Measurements from ENCODE around the gene ABI3BP. TPM values are rescaled to one million over a fixed set of nuclear protein-coding genes. Genes with fewer than 3 reads are reported as not detected.

The ABI3BP gene
- total and polyA plus RNA-seq, 10 of the 15 experiments (the other 5 are each of a cell fraction or from before 2014, with no cell fraction given): 0.03 to 0.42 (median 0.11) TPM; not detected in 4

DNA sequence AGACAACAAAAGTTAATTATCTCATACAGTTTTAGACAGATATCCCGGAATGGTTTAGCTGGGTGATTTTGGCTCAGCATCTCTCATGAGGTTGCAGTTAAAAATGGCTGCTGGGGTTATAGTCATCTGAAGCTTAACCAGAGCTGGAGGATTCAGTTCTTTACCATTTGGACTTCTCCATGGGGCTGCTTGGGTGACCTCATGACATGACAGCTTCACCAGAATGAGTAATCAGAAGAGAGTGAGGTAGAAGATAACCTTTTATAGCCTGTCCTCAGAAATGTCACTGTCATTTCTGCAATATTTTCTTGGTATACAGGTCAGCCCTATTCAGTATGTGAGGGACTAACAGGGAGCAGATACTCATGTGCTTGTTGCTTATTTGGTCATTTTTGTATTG, 253.0 kb downstream of the ABI3BP start (continued):
- TF ChIP-seq ZSCAN29 (IDR thresholded peaks at IDR 0.05) (no peak), TCF3 (IDR thresholded peaks at IDR 0.05; ENCODE audit: borderline replicate concordance, insufficient read depth, low read depth, low read length) (no peak), KAT2A (conservative IDR thresholded peaks at IDR 0.05; ENCODE audit: control insufficient read depth, low read depth, low read length) (no peak)

DNA sequence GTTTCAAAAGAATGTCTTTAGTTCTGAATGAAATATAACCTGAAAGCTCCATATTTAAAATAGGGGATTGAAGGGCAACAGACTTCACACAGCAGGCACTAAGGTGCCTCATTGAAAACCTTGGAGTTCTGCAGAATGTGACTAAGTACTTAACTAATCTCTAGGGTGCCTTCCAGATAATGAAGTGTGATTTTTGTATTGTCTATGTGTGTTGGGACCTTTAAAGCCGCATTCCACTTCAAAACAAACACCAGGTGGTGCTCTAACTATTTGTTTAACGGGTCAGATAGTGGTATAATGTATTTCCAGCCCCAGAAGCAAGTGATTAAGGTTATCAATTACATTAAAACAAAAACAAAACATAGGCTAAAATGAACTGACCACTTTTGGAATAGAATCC, 255.9 kb downstream of the ABI3BP start:
- no peak overlapping the region for H3K9ac ChIP-seq (ENCODE audit: control insufficient read depth, insufficient read depth, low read length)
- H3K27ac ChIP-seq (ENCODE audit: control insufficient read depth, insufficient read depth): no peak overlapping the region
- peaks cover 5 to 46% of the 10 kb centered on the region in 2 experiments; a peak in 3 of 4 replicates for H3K36me3 ChIP-seq (ENCODE audit: control insufficient read depth in 2 of 2, insufficient read depth in 2 of 2, low read length in 1 of 2)
- FAIRE-seq (peak; percentile 59), DNase-seq (ENCODE audit: low read depth, low spot score) (no peak), ATAC-seq (peak; percentile 70)
- H3K79me2 ChIP-seq (ENCODE audit: control insufficient read depth, insufficient read depth, low read length): peaks cover 2% of the 10 kb centered on the region
- ChIA-PET CTCF (interaction anchor here (1.5 kb wide), 1 partner anchor 60 kb away, joined by 5 read pairs; no protein-coding TSS in a partner anchor), POLR2A (no interaction called here), SMC1A (ENCODE audit: uncharacterized antibody, unreplicated experiment) (no interaction called here), RAD21 (ENCODE audit: unreplicated experiment) (interaction anchor here (1.5 to 1.6 kb wide), 2 partner anchors 59 to 96 kb away, joined by 3 read pairs; no protein-coding TSS in a partner anchor)
- WGBS (ENCODE audit: insufficient coverage, insufficient replicate concordance, low lambda C conversion rate, missing lambda C conversion rate): 100% methylated on average over 2 of the region's 2 CpGs
- intact Hi-C loops (cut with micrococcal nuclease; ENCODE audit: unreplicated experiment): no loop called here
- no peaks in the 10 kb centered on the region for H3K9me3 ChIP-seq (replicated peaks; ENCODE audit: control insufficient read depth, insufficient read depth, low read length)
- no TSS peak for BruUV-seq (replicated peaks)
- no peak overlapping the region for H3K4me2 ChIP-seq (ENCODE audit: control insufficient read depth, insufficient read depth)
- no peaks in the 10 kb centered on the region for H3K4me1 ChIP-seq (ENCODE audit: control insufficient read depth, insufficient read depth, low read length)
- H4K20me1 ChIP-seq (ENCODE audit: control insufficient read depth, insufficient read depth): no peaks in the 10 kb centered on the region
- no peak overlapping the region for H3K4me3 ChIP-seq
- H3K27me3 ChIP-seq (replicated peaks in 1 of 2; ENCODE audit: control insufficient read depth in 2 of 2, insufficient read depth in 2 of 2, low read length in 1 of 2): no peaks in the 10 kb centered on the region
- H2AFZ ChIP-seq (ENCODE audit: control insufficient read depth, low read depth, low read length): no peak overlapping the region
- in situ Hi-C loops (cut with MboI): no loop called here
- TF ChIP-seq, protein P1, sequence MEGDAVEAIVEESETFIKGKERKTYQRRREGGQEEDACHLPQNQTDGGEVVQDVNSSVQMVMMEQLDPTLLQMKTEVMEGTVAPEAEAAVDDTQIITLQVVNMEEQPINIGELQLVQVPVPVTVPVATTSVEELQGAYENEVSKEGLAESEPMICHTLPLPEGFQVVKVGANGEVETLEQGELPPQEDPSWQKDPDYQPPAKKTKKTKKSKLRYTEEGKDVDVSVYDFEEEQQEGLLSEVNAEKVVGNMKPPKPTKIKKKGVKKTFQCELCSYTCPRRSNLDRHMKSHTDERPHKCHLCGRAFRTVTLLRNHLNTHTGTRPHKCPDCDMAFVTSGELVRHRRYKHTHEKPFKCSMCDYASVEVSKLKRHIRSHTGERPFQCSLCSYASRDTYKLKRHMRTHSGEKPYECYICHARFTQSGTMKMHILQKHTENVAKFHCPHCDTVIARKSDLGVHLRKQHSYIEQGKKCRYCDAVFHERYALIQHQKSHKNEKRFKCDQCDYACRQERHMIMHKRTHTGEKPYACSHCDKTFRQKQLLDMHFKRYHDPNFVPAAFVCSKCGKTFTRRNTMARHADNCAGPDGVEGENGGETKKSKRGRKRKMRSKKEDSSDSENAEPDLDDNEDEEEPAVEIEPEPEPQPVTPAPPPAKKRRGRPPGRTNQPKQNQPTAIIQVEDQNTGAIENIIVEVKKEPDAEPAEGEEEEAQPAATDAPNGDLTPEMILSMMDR (IDR thresholded peaks at IDR 0.05 in 2 of 3, conservative IDR thresholded peaks at IDR 0.05 in 1 of 3; ENCODE audit: control insufficient read depth in 2 of 3, extremely low read depth in 1 of 3, insufficient read depth in 1 of 3, low read depth in 3 of 3, low read length in 3 of 3): peak; percentile 17 to 33 (median 21); a peak in 3 of 6 replicates
- TF ChIP-seq RBBP5 (conservative IDR thresholded peaks at IDR 0.05) (no peak), HDAC2 (IDR thresholded peaks at IDR 0.05) (no peak), POLR2AphosphoS2 (IDR thresholded peaks at IDR 0.05; ENCODE audit: low read depth, low read length) (no peak), BRCA1 (IDR thresholded peaks at IDR 0.05; ENCODE audit: low read depth, low read length) (no peak), CHD4 (IDR thresholded peaks at IDR 0.05) (no peak), LARP7 (IDR thresholded peaks at IDR 0.05) (no peak), POU2F2 (IDR thresholded peaks at IDR 0.05; ENCODE audit: borderline replicate concordance, low read depth, low read length) (no peak), BACH1 (IDR thresholded peaks at IDR 0.05; ENCODE audit: borderline replicate concordance) (no peak), TBL1XR1 (IDR thresholded peaks at IDR 0.05; ENCODE audit: low read depth, low read length) (no peak), PAX5 (IDR thresholded peaks at IDR 0.05; ENCODE audit: borderline replicate concordance, low read depth, low read length) (no peak), HDAC6 (IDR thresholded peaks at IDR 0.05; ENCODE audit: unreplicated experiment) (no peak)
- TF ChIP-seq, protein P2, sequence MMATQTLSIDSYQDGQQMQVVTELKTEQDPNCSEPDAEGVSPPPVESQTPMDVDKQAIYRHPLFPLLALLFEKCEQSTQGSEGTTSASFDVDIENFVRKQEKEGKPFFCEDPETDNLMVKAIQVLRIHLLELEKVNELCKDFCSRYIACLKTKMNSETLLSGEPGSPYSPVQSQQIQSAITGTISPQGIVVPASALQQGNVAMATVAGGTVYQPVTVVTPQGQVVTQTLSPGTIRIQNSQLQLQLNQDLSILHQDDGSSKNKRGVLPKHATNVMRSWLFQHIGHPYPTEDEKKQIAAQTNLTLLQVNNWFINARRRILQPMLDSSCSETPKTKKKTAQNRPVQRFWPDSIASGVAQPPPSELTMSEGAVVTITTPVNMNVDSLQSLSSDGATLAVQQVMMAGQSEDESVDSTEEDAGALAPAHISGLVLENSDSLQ (IDR thresholded peaks at IDR 0.05): no peak
- TF ChIP-seq, protein P3, sequence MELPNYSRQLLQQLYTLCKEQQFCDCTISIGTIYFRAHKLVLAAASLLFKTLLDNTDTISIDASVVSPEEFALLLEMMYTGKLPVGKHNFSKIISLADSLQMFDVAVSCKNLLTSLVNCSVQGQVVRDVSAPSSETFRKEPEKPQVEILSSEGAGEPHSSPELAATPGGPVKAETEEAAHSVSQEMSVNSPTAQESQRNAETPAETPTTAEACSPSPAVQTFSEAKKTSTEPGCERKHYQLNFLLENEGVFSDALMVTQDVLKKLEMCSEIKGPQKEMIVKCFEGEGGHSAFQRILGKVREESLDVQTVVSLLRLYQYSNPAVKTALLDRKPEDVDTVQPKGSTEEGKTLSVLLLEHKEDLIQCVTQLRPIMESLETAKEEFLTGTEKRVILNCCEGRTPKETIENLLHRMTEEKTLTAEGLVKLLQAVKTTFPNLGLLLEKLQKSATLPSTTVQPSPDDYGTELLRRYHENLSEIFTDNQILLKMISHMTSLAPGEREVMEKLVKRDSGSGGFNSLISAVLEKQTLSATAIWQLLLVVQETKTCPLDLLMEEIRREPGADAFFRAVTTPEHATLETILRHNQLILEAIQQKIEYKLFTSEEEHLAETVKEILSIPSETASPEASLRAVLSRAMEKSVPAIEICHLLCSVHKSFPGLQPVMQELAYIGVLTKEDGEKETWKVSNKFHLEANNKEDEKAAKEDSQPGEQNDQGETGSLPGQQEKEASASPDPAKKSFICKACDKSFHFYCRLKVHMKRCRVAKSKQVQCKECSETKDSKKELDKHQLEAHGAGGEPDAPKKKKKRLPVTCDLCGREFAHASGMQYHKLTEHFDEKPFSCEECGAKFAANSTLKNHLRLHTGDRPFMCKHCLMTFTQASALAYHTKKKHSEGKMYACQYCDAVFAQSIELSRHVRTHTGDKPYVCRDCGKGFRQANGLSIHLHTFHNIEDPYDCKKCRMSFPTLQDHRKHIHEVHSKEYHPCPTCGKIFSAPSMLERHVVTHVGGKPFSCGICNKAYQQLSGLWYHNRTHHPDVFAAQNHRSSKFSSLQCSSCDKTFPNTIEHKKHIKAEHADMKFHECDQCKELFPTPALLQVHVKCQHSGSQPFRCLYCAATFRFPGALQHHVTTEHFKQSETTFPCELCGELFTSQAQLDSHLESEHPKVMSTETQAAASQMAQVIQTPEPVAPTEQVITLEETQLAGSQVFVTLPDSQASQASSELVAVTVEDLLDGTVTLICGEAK (IDR thresholded peaks at IDR 0.05; ENCODE audit: borderline replicate concordance): no peak
